ENCODE measurements around the gene CYBA.

GRCh38 chr16:88650749-88651275, at the start of gene CYBA:
- TF ChIP-seq CTCF (IDR thresholded peaks at IDR 0.05; ENCODE audit: poor library complexity, severe bottlenecking) (no peak), POLR2AphosphoS5 (IDR thresholded peaks at IDR 0.05) (no peak), EZH2 (IDR thresholded peaks at IDR 0.05; ENCODE audit: borderline replicate concordance, insufficient read depth, low read length, poor library complexity, severe bottlenecking) (no peak), EP300 (conservative IDR thresholded peaks at IDR 0.05; ENCODE audit: poor library complexity, severe bottlenecking) (no peak), RAD21 (conservative IDR thresholded peaks at IDR 0.05) (no peak), MXI1 (conservative IDR thresholded peaks at IDR 0.05; ENCODE audit: poor library complexity, severe bottlenecking) (no peak)
